Smooth muscle cell (in vitro differentiated cells): Measurements from ENCODE around the gene PSPC1. TPM values are rescaled to one million over a fixed set of nuclear protein-coding genes. Genes with fewer than 3 reads are reported as not detected.
"Not testable (repeated sequence)": the region's sequence is repeated elsewhere in the genome, so short reads cannot be mapped to it uniquely, and the experiment has no call there.

Source experiments
- DNase-seq: peaks from one replicate; lab custom pipeline; 2025; ENCODE audit not compliant: unreplicated experiment; lab: John Stamatoyannopoulos, UW
- H2AFZ ChIP-seq: fragments of 200-600 bp; sonication (generic); 2 replicates; pipeline ENCODE4 v1.6.0; 2016; ENCODE audit warnings: antibody characterized with exemption, low read depth, mild to moderate bottlenecking
- H3F3A ChIP-seq: fragments of 200-600 bp; sonication (generic); 2 replicates; pipeline ENCODE4 v1.6.0; 2017; ENCODE audit warnings: antibody characterized with exemption, low read depth
- H3K27ac ChIP-seq: fragments of 200-600 bp; sonication (generic); 2 replicates; pipeline ENCODE4 v1.5.1; 2016; ENCODE audit warnings: low read depth, mild to moderate bottlenecking
- H3K27me3 ChIP-seq: fragments of 200-600 bp; sonication (generic); 2 replicates; pipeline ENCODE4 v1.6.1; 2016; ENCODE audit warnings: low read depth, mild to moderate bottlenecking
- H3K36me3 ChIP-seq: fragments of 200-600 bp; sonication (generic); 2 replicates; pipeline ENCODE4 v1.5.1; 2016; ENCODE audit warnings: low read depth
- H3K4me1 ChIP-seq: fragments of 200-600 bp; sonication (generic); 2 replicates; pipeline ENCODE4 v1.5.1; 2016; ENCODE audit warnings: low read depth
- H3K4me2 ChIP-seq: fragments of 200-600 bp; sonication (generic); 2 replicates; pipeline ENCODE4 v1.6.0; 2016; ENCODE audit warnings: mild to moderate bottlenecking
- H3K4me3 ChIP-seq: fragments of 200-600 bp; sonication (generic); 2 replicates; pipeline ENCODE4 v1.5.1; 2016; ENCODE audit warnings: mild to moderate bottlenecking
- H3K79me2 ChIP-seq: fragments of 200-600 bp; sonication (generic); 2 replicates; pipeline ENCODE4 v1.6.0; 2016; ENCODE audit warnings: low read depth, mild to moderate bottlenecking
- H3K9ac ChIP-seq: fragments of 200-600 bp; sonication (generic); 2 replicates; pipeline ENCODE4 v1.6.0; 2016; ENCODE audit warnings: low read depth
- H3K9me3 ChIP-seq: fragments of 200-600 bp; sonication (generic); replicated peaks from 2 replicates; pipeline ENCODE4 v1.5.1; 2016; ENCODE audit warnings: low read depth
- H4K20me1 ChIP-seq: fragments of 200-600 bp; sonication (generic); 2 replicates; pipeline ENCODE4 v1.6.0; 2016; ENCODE audit warnings: low read depth
- whole genome bisulfite sequencing: methylation state at CpG from one replicate; pipeline ENCODE4 v1.1.7; 2016; ENCODE audit warnings: low lambda C conversion rate; 5-methylcytosine and 5-hydroxymethylcytosine counted together
- polyA plus RNA-seq: library from polyadenylated mRNA; unstranded; fragments of >200 nt; fragmentation: Nextera tagmentation; extraction: Ambion mirVana; gene quantifications from 2 replicates; pipeline ENCODE4 v1.2.1, GENCODE V29; 2016
- total RNA-seq: library from RNA; depleted of rRNA; stranded (reverse); fragments of >200 nt; gene quantifications from 2 replicates; pipeline ENCODE4 v1.2.3, GENCODE V29; 2014
- TF ChIP-seq, protein P1 (sequence below): fragments of 200-600 bp; sonication (generic); IDR thresholded peaks from 2 replicates; pipeline ENCODE4 v1.5.1; 2017; ENCODE audit warnings: borderline replicate concordance, mild to moderate bottlenecking, antibody characterized with exemption; ENCODE audit not compliant: insufficient read depth, poor library complexity, severe bottlenecking

Gene PSPC1
- total and polyA plus RNA-seq, 2 experiments from 2014 or later, result 7.9 to 22.8 TPM

- WGBS, result 55% methylated on average over 3 of the region's 3 CpGs
- Histone ChIP-seq H3K9ac (no peak overlapping the region), H3K4me3 (no peak overlapping the region)
These were observed 86.9 kb downstream of the PSPC1 start for GRCh38 chr13:19695829-19696228.

GRCh38 chr13:19695428-19695827, 87.3 kb downstream of the PSPC1 start:
- Histone ChIP-seq H4K20me1 (peaks cover 25% of the 10 kb centered on the region), H3K79me2 (peaks cover 10% of the 10 kb centered on the region), H3K27me3 (no peaks in the 10 kb centered on the region), H3K4me3 (no peak overlapping the region), H2AFZ (no peak overlapping the region), H3K4me1 (peaks cover 4% of the 10 kb centered on the region), H3K27ac (no peak overlapping the region), H3K9ac (no peak overlapping the region), H3F3A (no peaks in the 10 kb centered on the region), H3K4me2 (no peak overlapping the region), H3K9me3 (no peaks in the 10 kb centered on the region), H3K36me3 (no peaks in the 10 kb centered on the region)
- WGBS, result 74% methylated on average over 1 of the region's 1 CpG
- DNase-seq, result no peak
- TF ChIP-seq, protein P1, sequence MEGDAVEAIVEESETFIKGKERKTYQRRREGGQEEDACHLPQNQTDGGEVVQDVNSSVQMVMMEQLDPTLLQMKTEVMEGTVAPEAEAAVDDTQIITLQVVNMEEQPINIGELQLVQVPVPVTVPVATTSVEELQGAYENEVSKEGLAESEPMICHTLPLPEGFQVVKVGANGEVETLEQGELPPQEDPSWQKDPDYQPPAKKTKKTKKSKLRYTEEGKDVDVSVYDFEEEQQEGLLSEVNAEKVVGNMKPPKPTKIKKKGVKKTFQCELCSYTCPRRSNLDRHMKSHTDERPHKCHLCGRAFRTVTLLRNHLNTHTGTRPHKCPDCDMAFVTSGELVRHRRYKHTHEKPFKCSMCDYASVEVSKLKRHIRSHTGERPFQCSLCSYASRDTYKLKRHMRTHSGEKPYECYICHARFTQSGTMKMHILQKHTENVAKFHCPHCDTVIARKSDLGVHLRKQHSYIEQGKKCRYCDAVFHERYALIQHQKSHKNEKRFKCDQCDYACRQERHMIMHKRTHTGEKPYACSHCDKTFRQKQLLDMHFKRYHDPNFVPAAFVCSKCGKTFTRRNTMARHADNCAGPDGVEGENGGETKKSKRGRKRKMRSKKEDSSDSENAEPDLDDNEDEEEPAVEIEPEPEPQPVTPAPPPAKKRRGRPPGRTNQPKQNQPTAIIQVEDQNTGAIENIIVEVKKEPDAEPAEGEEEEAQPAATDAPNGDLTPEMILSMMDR, result no peak

More at GRCh38 chr13:19695829-19696228, 86.9 kb downstream of the PSPC1 start:
- H4K20me1 ChIP-seq, result peaks cover 25% of the 10 kb centered on the region
- TF ChIP-seq, protein P1, result no peak
- H2AFZ ChIP-seq, result no peak overlapping the region
- no peaks in the 10 kb centered on the region for H3F3A ChIP-seq
- no peak for DNase-seq
- no peaks in the 10 kb centered on the region for H3K27me3 ChIP-seq
- peaks cover 13% of the 10 kb centered on the region for H3K79me2 ChIP-seq
- H3K27ac ChIP-seq, result no peak overlapping the region
- no peak overlapping the region for H3K4me2 ChIP-seq
- H3K4me1 ChIP-seq, result peaks cover 4% of the 10 kb centered on the region
- H3K36me3 ChIP-seq, result no peaks in the 10 kb centered on the region
- no peaks in the 10 kb centered on the region for H3K9me3 ChIP-seq

- not testable (repeated sequence) for H3K9me3 ChIP-seq, H3K79me2 ChIP-seq, DNase-seq, H3F3A ChIP-seq, H3K9ac ChIP-seq, H3K4me1 ChIP-seq, H3K4me3 ChIP-seq, H3K36me3 ChIP-seq, H3K4me2 ChIP-seq, H2AFZ ChIP-seq, H3K27ac ChIP-seq, H3K27me3 ChIP-seq
- peaks cover 22% of the 10 kb centered on the region for H4K20me1 ChIP-seq
- WGBS, result 83% methylated on average over 8 of the region's 8 CpGs
These were observed 91.3 kb downstream of the PSPC1 start for GRCh38 chr13:19691447-19691846.

DNA sequence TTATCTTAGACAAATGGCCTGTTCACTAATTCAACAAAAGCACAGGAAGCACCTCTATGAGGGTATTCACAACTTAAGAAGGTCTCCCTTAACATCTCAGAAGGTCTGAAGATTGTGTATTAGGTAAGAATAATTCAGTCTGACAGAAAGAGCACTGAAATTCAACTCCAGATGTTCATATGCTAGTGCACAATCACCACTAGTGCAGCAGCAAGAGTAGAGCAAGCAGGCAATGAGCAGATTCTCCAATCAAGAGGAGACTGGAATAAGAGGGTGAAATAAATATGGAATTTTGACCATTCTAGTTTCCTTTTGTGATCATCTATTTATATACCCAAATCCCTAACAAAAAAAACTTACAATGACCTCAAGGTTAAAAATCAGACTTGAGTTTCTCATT, 97.3 kb downstream of the PSPC1 start:
- Histone ChIP-seq H3K79me2 (peaks cover 7% of the 10 kb centered on the region), H3K4me1 (no peaks in the 10 kb centered on the region), H3K4me3 (no peak overlapping the region), H3K4me2 (no peak overlapping the region), H3K9ac (no peak overlapping the region), H3K9me3 (no peaks in the 10 kb centered on the region), H3K27ac (no peak overlapping the region), H3K27me3 (no peaks in the 10 kb centered on the region), H2AFZ (no peak overlapping the region), H4K20me1 (peaks cover 24% of the 10 kb centered on the region), H3F3A (no peaks in the 10 kb centered on the region), H3K36me3 (no peaks in the 10 kb centered on the region)
- DNase-seq, result no peak
- TF ChIP-seq, protein P1, result no peak
